ENCODE results near the gene NBEA.

- TF ChIP-seq ETS1 (IDR thresholded peaks at IDR 0.05) (no peak), EZH2 (IDR thresholded peaks at IDR 0.05; ENCODE audit: low read depth, unreplicated experiment) (no peak), ZNF331 (CRISPR knock-in tag; IDR thresholded peaks at IDR 0.05; ENCODE audit: low read depth) (no peak), POLR2AphosphoS5 (IDR thresholded peaks at IDR 0.05; ENCODE audit: low read depth) (no peak), CREB1 (CRISPR knock-in tag; IDR thresholded peaks at IDR 0.05; ENCODE audit: low read depth) (no peak), REST (IDR thresholded peaks at IDR 0.05; ENCODE audit: unreplicated experiment) (no peak)
- TF ChIP-seq, protein P1, sequence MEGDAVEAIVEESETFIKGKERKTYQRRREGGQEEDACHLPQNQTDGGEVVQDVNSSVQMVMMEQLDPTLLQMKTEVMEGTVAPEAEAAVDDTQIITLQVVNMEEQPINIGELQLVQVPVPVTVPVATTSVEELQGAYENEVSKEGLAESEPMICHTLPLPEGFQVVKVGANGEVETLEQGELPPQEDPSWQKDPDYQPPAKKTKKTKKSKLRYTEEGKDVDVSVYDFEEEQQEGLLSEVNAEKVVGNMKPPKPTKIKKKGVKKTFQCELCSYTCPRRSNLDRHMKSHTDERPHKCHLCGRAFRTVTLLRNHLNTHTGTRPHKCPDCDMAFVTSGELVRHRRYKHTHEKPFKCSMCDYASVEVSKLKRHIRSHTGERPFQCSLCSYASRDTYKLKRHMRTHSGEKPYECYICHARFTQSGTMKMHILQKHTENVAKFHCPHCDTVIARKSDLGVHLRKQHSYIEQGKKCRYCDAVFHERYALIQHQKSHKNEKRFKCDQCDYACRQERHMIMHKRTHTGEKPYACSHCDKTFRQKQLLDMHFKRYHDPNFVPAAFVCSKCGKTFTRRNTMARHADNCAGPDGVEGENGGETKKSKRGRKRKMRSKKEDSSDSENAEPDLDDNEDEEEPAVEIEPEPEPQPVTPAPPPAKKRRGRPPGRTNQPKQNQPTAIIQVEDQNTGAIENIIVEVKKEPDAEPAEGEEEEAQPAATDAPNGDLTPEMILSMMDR (conservative IDR thresholded peaks at IDR 0.05; ENCODE audit: low read depth in 2 of 2), result no peak
Observed at GRCh38 chr13:35594096-35594495, 652.0 kb downstream of the NBEA start.

Measured in GM23338 (cell line).